Head of caudate nucleus (tissue), 42 donors: ENCODE measurements around the gene GPC6.

Experiments
- DNase-seq, 42 donors: peaks; one replicate each; pipeline versions ENCODE4 v3.0.0 to v3.0.0-alpha.2; 2020 to 2021; ENCODE audit warnings: mixed read lengths in 7 of 42
- intact Hi-C: fragments of 100-400 bp; cut with DNase I; formaldehyde crosslinking; loops from one replicate; pipeline ENCODE4 v1.15.0; 2022

Gene GPC6

GRCh38 chr13:94122300-94122915, 895.8 kb downstream of the GPC6 start:
- DNase-seq, result no peak
- intact Hi-C loops, result no loop called here

- DNase-seq, result no peak
- intact Hi-C loops, result no loop called here
These were observed 897.0 kb downstream of the GPC6 start for GRCh38 chr13:94123557-94123956.

DNA sequence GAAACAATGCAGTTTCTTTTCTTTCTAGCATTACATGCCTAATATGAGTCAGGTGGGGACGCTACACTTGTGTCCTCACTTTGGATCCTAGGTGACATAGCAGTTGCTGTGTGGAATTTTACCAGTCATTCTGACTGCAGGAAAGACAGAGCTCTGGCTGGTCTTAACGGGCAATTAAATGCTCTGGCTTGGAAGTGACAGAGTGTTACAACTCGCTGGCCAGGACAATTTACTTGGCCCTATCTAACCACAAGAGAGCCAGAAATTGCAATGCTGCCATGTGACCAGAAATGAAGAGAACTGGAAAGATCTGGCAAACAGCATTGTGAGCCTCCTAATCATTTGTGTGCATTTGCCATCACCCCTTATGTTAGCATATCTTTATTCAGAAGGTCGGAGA, 901.8 kb downstream of the GPC6 start:
- peak in 23 of 42 donors; percentile 1 to 66 (median 19) for DNase-seq
- intact Hi-C loops, result no loop called here

DNA sequence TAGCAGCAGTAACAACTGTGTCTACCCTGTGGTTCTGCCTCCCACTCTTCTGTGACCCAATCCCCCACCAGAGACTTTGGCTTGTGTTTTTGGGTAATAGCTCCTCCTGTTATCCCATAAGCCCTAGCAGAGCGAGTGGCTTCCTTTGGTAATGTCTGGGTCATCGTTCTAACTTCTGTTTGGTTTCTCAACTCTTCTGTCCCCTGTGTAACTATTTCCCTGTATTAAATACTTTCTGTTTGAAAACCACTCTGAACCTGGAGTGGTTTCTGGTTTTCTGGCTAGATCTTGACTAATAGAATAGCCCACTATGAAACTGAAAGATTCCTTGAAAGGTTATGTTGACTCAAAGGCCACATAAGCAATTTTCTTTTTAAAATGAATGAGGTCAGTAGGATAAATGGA, 902.9 kb downstream of the GPC6 start:
- no peak for DNase-seq
- intact Hi-C loops, result no loop called here

DNA sequence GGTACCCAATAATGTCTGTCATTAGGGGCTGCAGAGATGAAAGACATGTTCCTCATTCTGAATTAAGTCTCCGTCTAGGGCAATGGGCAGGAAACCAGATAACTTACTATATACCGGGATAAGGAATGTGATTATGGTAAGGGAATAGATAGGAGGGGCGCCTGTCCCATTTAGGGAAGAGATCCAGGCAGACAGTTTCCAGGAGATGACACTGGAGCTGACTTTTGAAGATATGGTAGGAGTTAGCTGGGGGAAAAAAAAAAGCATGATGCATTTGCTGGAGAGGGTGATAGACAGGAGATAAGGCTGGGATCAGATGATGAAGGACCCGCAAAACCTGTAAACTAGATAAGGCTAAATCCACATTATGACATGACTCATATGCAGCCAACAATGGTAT, 912.2 kb downstream of the GPC6 start:
- DNase-seq, result no peak
- intact Hi-C loops, result no loop called here

DNA sequence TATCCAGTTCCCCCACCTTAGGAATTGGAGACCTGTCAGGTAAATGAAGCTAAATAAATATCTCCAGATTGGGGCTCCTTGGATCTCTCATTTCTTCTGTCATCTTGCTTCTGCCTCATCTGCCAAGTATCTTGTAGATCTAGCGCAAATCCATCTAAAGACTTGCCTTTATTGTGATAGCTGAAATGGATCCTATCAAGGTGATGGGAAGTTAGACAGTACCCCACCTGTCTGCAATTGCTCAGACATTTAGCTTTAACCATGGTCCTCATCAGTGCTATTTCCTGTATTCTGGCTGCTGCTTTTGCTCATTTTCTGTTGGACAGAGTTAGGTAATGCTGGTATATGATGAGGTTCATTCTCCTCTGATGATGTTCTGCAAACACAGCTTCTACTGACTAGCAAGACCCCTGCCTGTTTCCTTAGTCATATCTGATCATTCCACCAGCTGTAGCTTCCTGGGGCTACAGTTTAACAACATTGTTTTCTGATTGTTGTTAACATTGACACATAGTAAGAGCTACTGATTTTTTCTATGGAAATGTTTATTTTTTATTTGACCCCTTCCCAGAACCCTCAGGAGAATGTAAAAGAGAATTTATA, 912.9 kb downstream of the GPC6 start:
- DNase-seq, result no peak
- intact Hi-C loops, result no loop called here

DNA sequence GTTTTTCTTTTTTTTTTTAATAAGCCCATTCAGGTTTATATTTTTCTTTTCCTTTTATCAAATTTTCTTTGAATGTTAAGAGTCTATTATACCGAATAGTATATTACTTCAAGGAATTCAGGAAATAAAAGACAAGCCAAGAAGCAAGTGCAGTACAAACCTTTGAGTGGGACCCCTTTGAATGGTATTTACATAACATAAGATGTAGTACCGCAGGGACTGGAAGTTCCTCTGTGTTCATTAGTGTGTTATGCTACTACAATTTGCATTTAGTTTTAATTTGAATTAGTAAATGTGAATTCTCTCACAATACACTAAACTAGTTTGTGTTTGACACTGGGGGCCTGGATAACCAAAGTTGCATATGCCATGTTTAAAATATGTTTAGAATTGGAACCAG, 913.4 kb downstream of the GPC6 start:
- intact Hi-C loops, result no loop called here
- no peak for DNase-seq

GRCh38 chr13:94140511-94140910, 913.9 kb downstream of the GPC6 start:
- intact Hi-C loops, result no loop called here
- no peak for DNase-seq

GRCh38 chr13:94143624-94144350, 917.2 kb downstream of the GPC6 start:
- intact Hi-C loops, result no loop called here
- no peak for DNase-seq

DNA sequence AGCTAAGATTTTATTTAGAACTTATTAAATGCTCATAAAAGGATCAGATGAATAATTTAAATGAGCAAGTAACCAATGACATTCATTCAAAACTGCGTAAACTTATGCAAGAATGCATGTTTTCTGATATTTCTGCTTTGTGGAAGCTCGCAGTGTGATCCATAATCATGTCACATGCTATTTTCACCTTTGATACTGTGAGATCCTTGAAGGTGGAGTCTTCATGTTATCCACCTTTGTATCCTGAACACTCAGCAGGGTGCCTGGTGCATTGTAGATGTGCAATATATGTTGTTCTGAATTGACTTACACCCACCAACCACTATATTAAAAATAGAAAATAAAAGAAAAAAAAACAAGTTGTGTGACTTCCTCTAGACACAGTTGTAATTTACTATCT, 919.4 kb downstream of the GPC6 start:
- no peak for DNase-seq
- intact Hi-C loops, result no loop called here

GRCh38 chr13:94153586-94153985, 927.0 kb downstream of the GPC6 start:
- intact Hi-C loops, result no loop called here
- DNase-seq, result no peak

- DNase-seq, result peak in 13 of 42 donors; percentile 2 to 57 (median 12)
- intact Hi-C loops, result no loop called here
These were observed 927.8 kb downstream of the GPC6 start for GRCh38 chr13:94154367-94154766.

GRCh38 chr13:94157705-94158218, 931.2 kb downstream of the GPC6 start:
- intact Hi-C loops, result no loop called here
- DNase-seq, result peak in 2 of 42 donors; percentile 7 to 36

GRCh38 chr13:94160875-94161274, 934.3 kb downstream of the GPC6 start:
- intact Hi-C loops, result no loop called here
- DNase-seq, result no peak

DNA sequence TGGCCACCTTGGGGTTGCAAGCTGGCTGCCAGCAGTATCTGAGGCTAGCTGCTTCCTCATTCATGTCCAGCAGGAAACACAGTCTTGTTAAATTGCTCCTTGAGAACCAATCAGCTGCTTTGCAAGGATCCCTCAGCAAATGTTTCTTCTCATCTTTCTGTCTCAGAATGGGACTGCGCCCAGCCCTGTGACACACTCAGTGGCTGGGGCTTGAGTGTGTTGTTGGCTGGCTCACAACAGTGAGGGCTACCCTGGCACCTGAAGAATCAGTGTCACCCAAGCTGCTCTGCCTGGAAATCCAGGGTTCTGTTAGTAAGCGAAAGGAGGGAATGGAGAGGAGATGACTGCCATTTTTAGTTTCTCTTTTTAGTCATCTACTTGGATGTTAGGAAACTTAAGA, 935.7 kb downstream of the GPC6 start:
- peak in 2 of 42 donors; percentile 10 to 47 for DNase-seq
- intact Hi-C loops, result no loop called here

DNA sequence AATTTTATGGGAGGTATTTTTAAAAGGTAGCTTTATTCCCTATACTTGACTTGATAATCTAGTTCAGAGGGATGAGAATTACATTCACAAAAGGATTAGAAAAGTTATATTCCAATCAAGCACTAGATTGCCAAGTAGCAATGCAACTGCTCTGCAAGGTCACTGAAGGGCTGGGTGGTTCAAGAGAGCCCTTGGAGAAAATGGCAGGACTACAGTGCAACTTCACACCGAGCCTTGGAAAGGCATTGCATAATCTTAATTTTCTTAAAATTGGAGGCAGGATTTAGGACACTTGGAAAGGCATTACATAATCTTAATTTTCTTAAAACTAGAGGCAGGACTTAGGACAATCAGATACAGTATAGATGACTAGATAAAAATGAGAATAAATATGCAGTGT, 936.9 kb downstream of the GPC6 start:
- intact Hi-C loops, result no loop called here

DNA sequence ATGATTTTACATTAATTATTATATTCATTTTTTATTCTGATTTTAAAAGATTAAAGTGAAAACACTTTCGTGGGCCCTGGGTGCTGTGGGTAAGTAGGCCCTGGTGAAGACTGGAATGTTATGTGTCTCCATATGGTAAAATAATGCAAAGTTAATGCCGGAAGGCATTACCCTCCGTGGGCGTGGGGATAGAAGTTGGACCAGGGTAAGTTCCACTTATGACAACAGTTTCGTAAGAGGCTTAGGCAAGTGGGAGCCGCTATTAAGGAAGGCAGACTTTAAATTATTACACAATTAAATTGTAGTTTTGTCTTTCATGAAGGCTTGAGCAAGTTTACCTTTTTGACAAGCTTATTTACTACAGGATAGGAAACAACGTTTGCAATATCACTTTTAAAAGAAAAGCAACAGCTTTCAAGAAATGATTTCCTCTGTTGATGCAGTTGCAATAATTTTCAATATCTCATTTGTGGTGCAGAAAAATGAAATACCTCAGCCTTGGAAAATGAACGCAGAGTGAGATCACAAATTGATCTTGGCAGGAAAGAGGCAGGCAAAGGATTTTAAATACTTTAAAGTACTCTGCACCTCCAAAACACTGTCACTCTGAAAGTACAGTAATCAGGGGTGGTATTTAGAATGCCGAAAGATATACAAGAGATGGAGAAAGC, 942.3 kb downstream of the GPC6 start:
- intact Hi-C loops, result no loop called here
- no peak for DNase-seq

More for the DNA sequence above, 936.9 kb downstream of the GPC6 start:
- DNase-seq, result no peak

GRCh38 chr13:94169454-94170144, 943.0 kb downstream of the GPC6 start:
- intact Hi-C loops, result no loop called here
- DNase-seq, result peak in 5 of 42 donors; percentile 4 to 38 (median 13)

DNA sequence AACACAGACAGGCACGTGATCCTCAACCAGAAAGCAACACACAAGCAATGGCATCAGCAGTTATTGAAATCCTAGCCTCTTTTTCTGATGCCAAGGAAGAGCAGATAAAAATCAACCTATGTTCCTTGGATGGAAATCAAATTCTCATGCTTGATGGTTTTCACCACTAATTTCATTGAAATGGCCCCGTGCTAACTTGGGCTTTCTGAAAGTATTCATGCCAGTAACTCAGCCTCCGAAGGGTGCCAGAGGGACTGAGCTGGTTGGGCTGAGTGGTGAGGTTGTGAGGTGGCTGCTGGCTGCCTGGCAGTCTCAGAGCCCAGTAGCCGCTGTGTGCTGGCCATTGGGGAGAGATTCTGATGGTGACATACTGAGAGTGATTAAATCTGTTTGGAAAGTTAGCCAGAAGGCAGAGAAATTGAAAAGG, 943.6 kb downstream of the GPC6 start:
- DNase-seq, result peak in 30 of 42 donors; percentile 15 to 78 (median 31)
- intact Hi-C loops, result no loop called here
